Head of caudate nucleus (tissue), 42 donors: ENCODE data around the gene GRAP2.
A peak's percentile ranks its signal among the peaks of the same experiment; 100 is the strongest.

ENCODE experiments used
- DNase-seq, 42 donors: peaks; one replicate each; pipeline versions ENCODE4 v3.0.0 to v3.0.0-alpha.2; 2020 to 2021; ENCODE audit warnings: mixed read lengths in 7 of 42
- intact Hi-C: fragments of 100-400 bp; cut with DNase I; formaldehyde crosslinking; loops from one replicate; pipeline ENCODE4 v1.15.0; 2022

GRAP2 gene

DNA sequence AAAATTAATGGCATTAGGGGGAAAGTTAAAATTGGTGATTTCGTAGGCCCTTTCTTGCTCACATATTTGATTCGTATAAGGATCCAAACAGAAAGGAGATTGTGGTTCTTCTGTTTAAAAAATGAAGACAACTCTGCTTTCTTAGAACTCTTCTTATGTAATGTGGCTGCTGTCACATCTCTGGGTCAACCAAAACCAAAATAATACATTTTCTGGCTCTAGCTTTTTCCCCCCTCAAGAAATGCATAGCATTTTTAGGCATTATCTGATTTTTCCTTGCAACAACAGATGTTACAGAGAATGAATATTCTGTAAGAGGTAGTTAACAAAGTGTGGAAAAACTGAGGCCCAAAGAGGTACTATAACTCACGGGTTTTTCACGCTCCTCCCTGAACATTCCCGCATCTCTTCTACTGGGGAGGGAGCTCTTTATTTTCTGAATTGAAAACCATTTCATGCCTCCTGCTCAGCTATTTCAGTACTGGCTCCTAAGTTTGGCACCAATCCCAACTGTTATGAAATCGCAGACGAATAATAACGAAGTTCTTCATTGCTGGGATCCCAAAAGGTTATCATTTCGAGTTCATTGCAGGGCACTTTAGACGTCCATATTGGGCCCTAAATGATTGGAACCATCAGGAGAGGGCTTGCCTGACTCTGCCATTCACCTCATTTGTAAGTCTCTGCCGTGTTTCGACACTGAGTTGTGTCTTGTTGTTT is 17.1 kb downstream of the GRAP2 start:
- intact Hi-C loops: no loop called here
- DNase-seq: peak in 5 of 42 donors; percentile 10 to 52 (median 19)

- intact Hi-C loops: no loop called here
- DNase-seq: no peak
Observed at GRCh38 chr22:39920134-39920743, 19.4 kb downstream of the GRAP2 start.

GRCh38 chr22:39923696-39924095 is 22.8 kb downstream of the GRAP2 start:
- intact Hi-C loops: no loop called here
- DNase-seq: no peak

DNA sequence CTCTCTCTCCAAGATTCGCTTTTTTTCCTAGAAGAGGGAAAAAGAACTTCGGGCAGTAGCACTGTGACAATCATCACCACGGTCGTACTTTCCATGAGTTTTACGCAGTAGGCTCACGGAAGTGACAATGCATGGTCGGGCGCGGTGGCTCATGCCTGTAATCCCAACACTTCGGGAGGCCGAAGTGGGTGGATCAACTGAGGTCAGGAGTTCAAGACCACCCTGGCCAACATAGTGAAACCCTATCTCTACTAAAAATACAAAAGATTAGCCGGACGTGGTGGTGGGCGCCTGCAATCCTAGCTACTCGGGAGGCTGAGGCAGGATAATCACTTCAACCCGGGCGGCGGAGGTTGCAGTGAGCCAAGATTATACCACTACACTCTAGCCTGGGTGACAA is 23.4 kb downstream of the GRAP2 start:
- DNase-seq: no peak
- intact Hi-C loops: no loop called here

DNA sequence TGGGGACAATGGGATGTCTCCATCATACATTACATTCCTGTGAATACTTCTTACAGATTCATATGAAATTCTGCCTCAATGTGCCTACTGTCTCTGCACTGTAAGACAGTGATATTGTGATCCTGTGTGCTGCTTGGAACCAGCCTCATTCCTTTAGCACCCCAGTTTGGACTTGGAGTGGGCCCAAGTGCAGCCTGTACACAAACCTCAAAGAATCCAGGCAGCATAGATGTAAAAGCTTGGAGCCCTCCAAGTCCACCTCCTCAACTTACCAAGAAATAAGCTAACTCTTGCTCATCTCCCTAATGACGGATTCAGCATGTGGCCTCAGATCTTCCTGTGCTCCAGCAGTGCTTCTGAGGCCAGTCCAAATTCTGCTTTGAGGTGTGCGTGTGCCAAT is 24.4 kb downstream of the GRAP2 start:
- intact Hi-C loops: no loop called here
- no peak for DNase-seq

- intact Hi-C loops: no loop called here
- DNase-seq: no peak
Observed at GRCh38 chr22:39925909-39926679, 25.2 kb downstream of the GRAP2 start.

DNA sequence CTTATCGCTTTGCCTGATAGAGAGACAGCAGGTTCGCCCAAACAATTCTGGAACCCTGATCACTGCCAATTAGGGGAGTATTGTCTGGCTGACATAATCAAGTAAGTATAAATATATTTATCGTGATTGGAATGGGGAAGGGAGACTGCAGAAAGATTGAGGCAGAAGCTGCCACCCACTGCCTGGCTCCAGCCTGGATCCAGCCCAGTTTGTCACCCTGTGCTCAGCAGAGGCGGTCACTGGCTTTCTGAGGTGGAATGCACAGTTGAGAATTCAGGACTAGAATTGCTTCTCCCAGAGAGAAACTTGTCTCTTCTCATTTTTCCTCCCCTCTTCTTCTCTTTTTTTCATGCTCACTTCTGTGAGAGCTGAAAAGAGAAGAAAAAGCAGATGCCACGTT is 25.9 kb downstream of the GRAP2 start:
- intact Hi-C loops: no loop called here
- no peak for DNase-seq

DNA sequence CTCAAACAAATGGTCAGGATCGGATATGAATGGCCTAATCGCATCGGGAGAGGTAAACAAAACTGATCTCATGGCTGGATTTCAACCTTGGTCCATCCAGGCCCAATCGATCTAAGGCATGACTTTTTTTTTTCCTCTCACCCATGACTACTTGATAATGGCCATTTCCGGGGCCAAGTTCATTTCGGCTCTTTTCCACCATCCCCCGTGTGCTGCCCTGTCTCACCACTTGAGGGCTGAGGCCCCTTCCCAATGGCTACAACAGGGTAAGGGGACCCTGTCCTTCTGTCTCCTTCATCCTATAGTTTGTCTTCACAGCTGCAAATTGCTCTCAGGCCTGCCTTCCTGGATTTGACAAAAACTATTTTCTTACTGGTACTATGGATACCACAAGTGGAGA is 26.7 kb downstream of the GRAP2 start:
- intact Hi-C loops: no loop called here

DNA sequence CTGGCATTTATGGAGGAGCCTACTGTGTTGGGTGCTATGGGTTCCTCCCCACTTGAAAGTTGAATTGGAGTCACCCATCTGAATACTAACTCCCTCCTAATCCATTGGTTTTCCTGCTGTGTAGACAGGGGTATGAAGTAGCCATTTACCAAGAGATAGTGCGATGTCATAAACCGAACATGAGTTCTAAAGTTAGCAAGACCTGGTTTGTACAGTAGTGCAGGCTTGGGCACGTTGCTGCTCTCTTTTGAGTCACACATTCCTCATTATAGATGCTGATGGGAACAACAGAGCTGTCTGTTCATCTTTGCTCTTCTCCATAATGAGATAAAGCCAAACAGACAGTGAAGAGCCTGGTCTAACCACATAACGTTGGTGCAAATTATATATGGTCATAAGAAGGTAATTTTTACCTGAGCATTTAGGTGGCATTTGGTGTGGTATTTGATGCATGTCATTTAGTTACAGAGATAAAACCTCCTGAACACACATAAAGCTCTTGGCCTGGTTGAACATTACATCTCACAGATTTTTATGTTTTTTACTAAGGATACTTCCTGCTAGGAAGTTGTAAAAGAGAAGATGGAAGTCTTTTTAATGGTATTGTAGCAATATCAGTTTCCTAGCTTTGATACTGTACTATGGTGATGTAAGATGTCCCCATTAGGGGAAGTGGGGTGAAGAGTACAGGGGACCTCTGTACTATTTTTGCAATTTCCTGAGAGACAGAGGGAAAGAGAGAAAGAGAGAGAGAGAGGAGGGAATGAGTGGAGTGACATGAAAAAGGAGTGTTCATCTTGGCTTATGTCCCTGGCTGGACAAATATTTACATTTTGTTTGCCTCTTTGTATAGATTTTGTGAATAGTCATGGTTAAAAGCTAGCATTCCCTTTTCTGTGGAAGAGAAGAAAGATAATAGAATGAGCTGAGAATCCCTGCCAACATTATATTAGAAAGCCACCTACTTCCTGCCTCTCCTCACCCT is 27.9 kb downstream of the GRAP2 start:
- intact Hi-C loops: no loop called here
- DNase-seq: no peak

More for the DNA sequence above, 26.7 kb downstream of the GRAP2 start:
- DNase-seq: no peak

GRCh38 chr22:39931251-39931650 is 30.4 kb downstream of the GRAP2 start:
- intact Hi-C loops: no loop called here
- no peak for DNase-seq

- intact Hi-C loops: no loop called here
- DNase-seq: no peak
Observed at GRCh38 chr22:39932166-39932565, 31.3 kb downstream of the GRAP2 start.

DNA sequence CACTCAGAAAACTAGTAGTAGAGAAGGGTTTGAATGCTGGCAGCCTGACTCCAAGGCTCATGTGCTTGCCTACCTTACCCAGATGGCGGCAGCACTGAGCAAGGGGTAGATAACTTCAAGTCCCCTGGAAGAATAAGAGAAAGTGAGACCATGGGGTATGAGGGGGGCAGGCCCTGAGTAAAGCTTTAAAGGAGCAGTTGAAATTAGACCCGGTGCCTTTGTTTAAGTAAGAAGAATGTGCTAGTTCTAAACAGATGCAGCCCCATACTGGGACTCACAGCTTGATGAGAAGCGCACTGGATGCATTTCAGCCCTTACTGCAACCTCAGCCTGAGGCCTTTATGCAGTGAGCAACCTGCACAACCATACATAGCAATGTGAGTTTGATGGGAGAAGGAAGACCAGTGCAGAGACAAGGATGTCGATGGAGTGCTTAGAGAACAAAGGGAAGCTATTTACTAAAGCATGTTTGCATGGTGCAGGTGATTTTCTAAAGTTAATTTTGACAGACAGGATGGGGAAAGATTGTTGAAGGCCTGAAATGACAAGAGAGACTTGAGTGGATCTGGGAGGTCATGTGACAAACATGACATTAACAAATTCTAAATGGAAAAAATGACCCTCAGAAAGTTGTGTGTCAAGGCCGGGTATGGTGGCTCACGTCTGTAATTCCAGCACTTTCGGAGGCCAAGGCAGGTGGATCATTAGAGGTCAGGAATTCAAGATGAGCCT is 32.2 kb downstream of the GRAP2 start:
- intact Hi-C loops: no loop called here
- peak in 1 of 42 donors; percentile 32 for DNase-seq

GRCh38 chr22:39933741-39934140 is 32.9 kb downstream of the GRAP2 start:
- no peak for DNase-seq
- intact Hi-C loops: no loop called here

GRCh38 chr22:39935116-39935515 is 34.2 kb downstream of the GRAP2 start:
- DNase-seq: peak in 9 of 42 donors; percentile 12 to 51 (median 39)

GRCh38 chr22:39935612-39936011 is 34.7 kb downstream of the GRAP2 start:
- intact Hi-C loops: no loop called here
- no peak for DNase-seq

More at GRCh38 chr22:39935116-39935515, 34.2 kb downstream of the GRAP2 start:
- intact Hi-C loops: no loop called here

GRCh38 chr22:39936523-39937145 is 35.8 kb downstream of the GRAP2 start:
- DNase-seq: no peak
- intact Hi-C loops: no loop called here

GRCh38 chr22:39937906-39938305 is 37.0 kb downstream of the GRAP2 start:
- DNase-seq: no peak
- intact Hi-C loops: no loop called here
